Muscle of back (tissue), 11 donors: ENCODE results near the gene CHRNA4. TPM values are rescaled to one million over a fixed set of nuclear protein-coding genes. Genes with fewer than 3 reads are reported as not detected.

Experiments
- DNase-seq, 3 donors: peaks; one replicate each; pipeline versions ENCODE4 v3.0.0 to v3.0.0-alpha.2; 2013
- polyA plus RNA-seq, 10 donors: library from polyadenylated mRNA; unstranded; fragments of 120-200 nt; gene quantifications; one replicate each; pipeline ENCODE4 v1.2.1, GENCODE V29; 2013; ENCODE audit not compliant: insufficient read length in 10 of 10

CHRNA4 gene
- polyA plus RNA-seq, 10 donors, result 0.14 to 1.5 (median 0.61) TPM

- DNase-seq, result no peak
These were observed 67.7 kb downstream of the CHRNA4 start for GRCh38 chr20:63293456-63293855.

Other genes with a start within 250 kb of the CHRNA4 start
- gene YTHDF1, start 145.2 kb downstream of the CHRNA4 start, polyA plus RNA-seq, result 10 to 100 TPM; 27.1 to 35.3 (median 28.8) TPM
- under 1 TPM in 6 of 10 donors, not detected in 4; 0.13 to 0.99 (median 0.28) TPM for gene BIRC7, start 125.4 kb downstream of the CHRNA4 start, polyA plus RNA-seq
- 10 to 100 TPM; 18.3 to 37.7 (median 25.6) TPM for gene NKAIN4, start 106.9 kb downstream of the CHRNA4 start, polyA plus RNA-seq
- gene ARFGAP1, start 88.5 kb downstream of the CHRNA4 start, polyA plus RNA-seq, result 100 to 1,000 TPM in 1 of 10 donors, 10 to 100 TPM in 9; 46.5 to 107 (median 68.9) TPM
- 10 to 100 TPM in 2 of 10 donors, 1 to 10 TPM in 8; 4.2 to 17.0 (median 8.0) TPM for gene COL20A1, start 68.2 kb downstream of the CHRNA4 start, polyA plus RNA-seq
- 1 to 10 TPM; 2.6 to 8.1 (median 4.3) TPM for gene KCNQ2, start 111.3 kb upstream of the CHRNA4 start, polyA plus RNA-seq
- 100 to 1,000 TPM; 401 to 971 (median 772) TPM for gene EEF1A2, start 137.7 kb upstream of the CHRNA4 start, polyA plus RNA-seq
- 100 to 1,000 TPM; 138 to 325 (median 206) TPM for gene PPDPF, start 159.4 kb upstream of the CHRNA4 start, polyA plus RNA-seq
- gene PTK6, start 176.0 kb upstream of the CHRNA4 start, polyA plus RNA-seq, result under 1 TPM; 0.15 to 0.50 (median 0.32) TPM
- gene SRMS, start 186.4 kb upstream of the CHRNA4 start, polyA plus RNA-seq, result under 1 TPM in 1 of 10 donors, not detected in 9; 0.23 TPM
- gene FNDC11, start 192.8 kb upstream of the CHRNA4 start, polyA plus RNA-seq, result under 1 TPM in 7 of 10 donors, not detected in 3; 0.12 to 0.36 (median 0.24) TPM
- 10 to 100 TPM in 1 of 10 donors, 1 to 10 TPM in 9; 5.2 to 11.1 (median 6.8) TPM for gene HELZ2, start 212.9 kb upstream of the CHRNA4 start, polyA plus RNA-seq